IPS DF 4.7 (cell line): ENCODE data around the gene ABHD14A.

ENCODE experiments used
- DNase-seq: peaks from one replicate; pipeline ENCODE4 v3.0.0-alpha.2; 2013; ENCODE audit warnings: low spot score; ENCODE audit errors: extremely low read depth

ABHD14A gene

GRCh38 chr3:51955893-51956770 lies 18.7 kb upstream of the ABHD14A start:
- no peak for DNase-seq

GRCh38 chr3:51957520-51958205 lies 17.2 kb upstream of the ABHD14A start:
- no peak for DNase-seq

- no peak for DNase-seq
Measured at GRCh38 chr3:51958603-51959521, 16.0 kb upstream of the ABHD14A start.

- DNase-seq, result no peak
Measured at GRCh38 chr3:51959651-51960050, 15.2 kb upstream of the ABHD14A start.

- DNase-seq, result no peak
Measured at GRCh38 chr3:51960386-51960785, 14.5 kb upstream of the ABHD14A start.

GRCh38 chr3:51961011-51961410 lies 13.9 kb upstream of the ABHD14A start:
- no peak for DNase-seq

- DNase-seq, result no peak
Measured at GRCh38 chr3:51961602-51962569, 13.0 kb upstream of the ABHD14A start.

GRCh38 chr3:51962854-51963530 lies 11.9 kb upstream of the ABHD14A start:
- DNase-seq, result no peak

GRCh38 chr3:51963951-51964451 lies 10.9 kb upstream of the ABHD14A start:
- no peak for DNase-seq

- no peak for DNase-seq
Measured at GRCh38 chr3:51964521-51964920, 10.3 kb upstream of the ABHD14A start.

- no peak for DNase-seq
Measured at GRCh38 chr3:51966016-51966415, 8.8 kb upstream of the ABHD14A start.

- DNase-seq, result no peak
Measured at GRCh38 chr3:51966486-51966885, 8.4 kb upstream of the ABHD14A start.

GRCh38 chr3:51966922-51967383 lies 7.9 kb upstream of the ABHD14A start:
- no peak for DNase-seq

- no peak for DNase-seq
Measured at GRCh38 chr3:51967384-51968169, 7.3 kb upstream of the ABHD14A start, which contains the start of gene PCBP4. Gene PCBP4, minus strand, starts transcription at chr3:51967454. Its CDS starts 6,214 bp downstream, at chr3:51961240.

GRCh38 chr3:51968170-51968775 lies 6.6 kb upstream of the ABHD14A start:
- no peak for DNase-seq

- no peak for DNase-seq
Measured at GRCh38 chr3:51968883-51969678, 5.8 kb upstream of the ABHD14A start.

GRCh38 chr3:51969841-51970240 lies 5.0 kb upstream of the ABHD14A start:
- DNase-seq, result no peak
